Rectal smooth muscle tissue (tissue), 1 donor: Measurements from ENCODE around the gene GNPTG.

Source experiments
- H3K27ac ChIP-seq: one replicate; pipeline ENCODE4 v1.7.0; 2013; ENCODE audit warnings: low read depth, low read length, inconsistent platforms
- H3K27me3 ChIP-seq: one replicate; pipeline ENCODE4 v1.7.0; 2013; ENCODE audit warnings: low read length; ENCODE audit not compliant: control insufficient read depth, insufficient read depth
- H3K36me3 ChIP-seq: one replicate; pipeline ENCODE4 v1.7.0; 2013; ENCODE audit warnings: low read length; ENCODE audit not compliant: control insufficient read depth, insufficient read depth
- H3K4me1 ChIP-seq: one replicate; pipeline ENCODE4 v1.7.0; 2013; ENCODE audit warnings: low read length; ENCODE audit not compliant: control insufficient read depth, insufficient read depth
- H3K4me3 ChIP-seq: one replicate; pipeline ENCODE4 v1.7.0; 2013; ENCODE audit warnings: low read length
- H3K9ac ChIP-seq: one replicate; pipeline ENCODE4 v1.7.0; 2013; ENCODE audit warnings: low read length

Gene GNPTG

DNA sequence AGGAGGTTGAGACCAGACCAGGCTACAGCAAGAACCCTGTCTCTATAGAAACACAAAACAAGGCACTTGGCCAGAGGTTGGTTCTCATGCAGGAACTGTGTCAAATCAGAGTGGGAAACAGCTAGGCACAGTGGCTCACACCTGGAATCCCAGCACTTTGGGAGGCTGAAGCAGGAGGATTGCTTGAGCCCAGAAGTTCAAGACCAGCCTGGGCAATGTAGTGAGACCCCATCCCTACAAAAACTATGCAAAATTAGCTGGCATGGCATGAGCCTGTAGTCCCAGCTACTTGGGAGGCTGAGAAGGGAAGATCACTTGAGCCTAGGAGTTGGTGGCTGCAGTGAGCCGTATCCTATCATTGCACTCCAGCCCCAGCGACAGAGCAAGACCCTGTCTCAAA is 61.1 kb downstream of the GNPTG start:
- Histone ChIP-seq H3K27ac (no peak overlapping the region), H3K4me3 (no peak overlapping the region), H3K36me3 (peaks cover 9% of the 10 kb centered on the region), H3K4me1 (peaks cover 3% of the 10 kb centered on the region), H3K27me3 (no peaks in the 10 kb centered on the region), H3K9ac (no peak overlapping the region)
